ENCODE data around the gene HIVEP1. TPM values are rescaled to one million over a fixed set of nuclear protein-coding genes. Genes with fewer than 3 reads are reported as not detected.

The HIVEP1 gene
- total RNA-seq, 1 donor from 2014 or later: 27.8 TPM

DNA sequence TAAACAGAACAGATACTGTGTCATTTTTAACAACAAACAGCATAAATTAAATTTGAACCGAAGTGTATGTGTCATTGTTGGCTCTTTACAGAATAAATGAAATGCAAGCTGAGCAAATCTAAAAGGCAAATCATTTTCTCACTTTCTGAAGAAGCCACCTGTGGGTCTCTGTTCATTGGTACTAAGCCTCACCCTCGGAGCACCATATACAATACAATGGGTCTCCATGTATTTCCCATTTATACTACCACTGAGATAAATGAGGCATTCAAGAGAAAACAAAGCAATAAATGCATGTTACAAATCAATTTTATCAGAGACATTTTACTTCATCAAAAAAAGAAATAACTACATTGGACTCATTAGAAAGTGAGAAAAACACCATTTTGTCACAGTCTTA lies 38.9 kb upstream of the HIVEP1 start:
- no peaks in the 10 kb centered on the region for H3K36me3 Mint-ChIP-seq (ENCODE audit: unreplicated experiment)
- no peak overlapping the region for H3K4me3 Mint-ChIP-seq (ENCODE audit: unreplicated experiment)
- TF ChIP-seq, protein P1, sequence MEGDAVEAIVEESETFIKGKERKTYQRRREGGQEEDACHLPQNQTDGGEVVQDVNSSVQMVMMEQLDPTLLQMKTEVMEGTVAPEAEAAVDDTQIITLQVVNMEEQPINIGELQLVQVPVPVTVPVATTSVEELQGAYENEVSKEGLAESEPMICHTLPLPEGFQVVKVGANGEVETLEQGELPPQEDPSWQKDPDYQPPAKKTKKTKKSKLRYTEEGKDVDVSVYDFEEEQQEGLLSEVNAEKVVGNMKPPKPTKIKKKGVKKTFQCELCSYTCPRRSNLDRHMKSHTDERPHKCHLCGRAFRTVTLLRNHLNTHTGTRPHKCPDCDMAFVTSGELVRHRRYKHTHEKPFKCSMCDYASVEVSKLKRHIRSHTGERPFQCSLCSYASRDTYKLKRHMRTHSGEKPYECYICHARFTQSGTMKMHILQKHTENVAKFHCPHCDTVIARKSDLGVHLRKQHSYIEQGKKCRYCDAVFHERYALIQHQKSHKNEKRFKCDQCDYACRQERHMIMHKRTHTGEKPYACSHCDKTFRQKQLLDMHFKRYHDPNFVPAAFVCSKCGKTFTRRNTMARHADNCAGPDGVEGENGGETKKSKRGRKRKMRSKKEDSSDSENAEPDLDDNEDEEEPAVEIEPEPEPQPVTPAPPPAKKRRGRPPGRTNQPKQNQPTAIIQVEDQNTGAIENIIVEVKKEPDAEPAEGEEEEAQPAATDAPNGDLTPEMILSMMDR (IDR thresholded peaks at IDR 0.05): no peak
- H3K9me3 Mint-ChIP-seq (ENCODE audit: unreplicated experiment): no peaks in the 10 kb centered on the region
- no peak for DNase-seq (ENCODE audit: extremely low spot score, unreplicated experiment)
- peaks cover 35% of the 10 kb centered on the region for H3K4me1 Mint-ChIP-seq (ENCODE audit: unreplicated experiment)
- H3K27me3 Mint-ChIP-seq (ENCODE audit: unreplicated experiment): no peaks in the 10 kb centered on the region
- H3K27ac Mint-ChIP-seq (ENCODE audit: unreplicated experiment): no peak overlapping the region

DNA sequence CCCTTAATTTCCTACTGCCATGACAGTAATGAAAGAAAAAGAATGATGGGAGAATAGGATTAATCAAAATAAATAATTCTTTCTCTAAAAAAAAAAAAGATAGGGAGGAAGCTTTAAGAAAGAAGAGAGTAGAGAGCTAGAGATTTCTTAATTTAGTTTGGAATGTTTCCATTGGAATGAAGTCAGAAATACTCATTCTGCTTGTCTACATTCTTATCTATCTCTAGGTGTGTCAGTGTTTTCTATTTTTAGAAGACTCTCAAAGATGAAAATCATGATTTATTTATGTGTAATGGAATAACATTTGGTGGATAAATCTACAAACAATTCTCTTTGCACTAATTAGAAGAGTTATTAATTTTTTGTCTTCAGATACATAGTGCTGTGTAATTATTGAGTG lies 38.0 kb upstream of the HIVEP1 start:
- H3K4me3 Mint-ChIP-seq (ENCODE audit: unreplicated experiment): no peak overlapping the region
- no peak for DNase-seq (ENCODE audit: extremely low spot score, unreplicated experiment)
- TF ChIP-seq, protein P1 (IDR thresholded peaks at IDR 0.05): no peak
- H3K4me1 Mint-ChIP-seq (ENCODE audit: unreplicated experiment): peaks cover 33% of the 10 kb centered on the region
- no peaks in the 10 kb centered on the region for H3K27me3 Mint-ChIP-seq (ENCODE audit: unreplicated experiment)
- no peaks in the 10 kb centered on the region for H3K9me3 Mint-ChIP-seq (ENCODE audit: unreplicated experiment)
- no peaks in the 10 kb centered on the region for H3K36me3 Mint-ChIP-seq (ENCODE audit: unreplicated experiment)
- no peak overlapping the region for H3K27ac Mint-ChIP-seq (ENCODE audit: unreplicated experiment)

DNA sequence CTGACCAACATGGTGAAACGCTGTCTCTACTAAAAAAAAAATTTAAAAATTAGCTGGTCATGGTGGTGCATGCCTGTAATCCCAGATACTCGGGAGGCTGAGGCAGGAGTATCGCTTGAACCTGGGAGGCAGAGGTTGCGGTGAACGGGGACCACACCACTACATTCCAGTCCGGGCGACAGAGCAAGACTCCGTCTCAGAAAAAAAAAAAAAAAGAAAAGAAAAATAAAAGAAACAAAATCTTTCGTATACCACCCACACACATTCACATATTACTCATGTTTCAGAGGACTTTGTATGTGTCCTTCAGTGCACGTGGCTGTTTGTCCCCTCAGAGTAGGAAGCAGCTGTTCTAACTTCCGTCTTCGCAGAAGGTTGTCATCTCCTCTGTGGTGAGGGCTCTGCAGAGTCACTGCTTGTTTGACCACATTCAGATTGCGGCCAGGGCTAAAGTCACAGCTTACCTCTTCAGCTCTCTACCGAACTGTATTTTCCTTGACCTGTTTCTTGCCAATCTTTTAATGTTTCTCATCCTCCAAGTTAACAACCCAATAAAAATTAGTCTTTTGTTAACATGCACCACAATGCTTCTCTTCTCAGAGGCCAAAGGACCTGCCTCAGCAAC lies 36.6 kb upstream of the HIVEP1 start:
- TF ChIP-seq, protein P1 (IDR thresholded peaks at IDR 0.05): no peak
- H3K4me1 Mint-ChIP-seq (ENCODE audit: unreplicated experiment): peaks cover 29% of the 10 kb centered on the region
- no peaks in the 10 kb centered on the region for H3K36me3 Mint-ChIP-seq (ENCODE audit: unreplicated experiment)
- DNase-seq (ENCODE audit: extremely low spot score, unreplicated experiment): no peak
- H3K27me3 Mint-ChIP-seq (ENCODE audit: unreplicated experiment): no peaks in the 10 kb centered on the region
- no peak overlapping the region for H3K27ac Mint-ChIP-seq (ENCODE audit: unreplicated experiment)
- no peak overlapping the region for H3K4me3 Mint-ChIP-seq (ENCODE audit: unreplicated experiment)
- H3K9me3 Mint-ChIP-seq (ENCODE audit: unreplicated experiment): no peaks in the 10 kb centered on the region

DNA sequence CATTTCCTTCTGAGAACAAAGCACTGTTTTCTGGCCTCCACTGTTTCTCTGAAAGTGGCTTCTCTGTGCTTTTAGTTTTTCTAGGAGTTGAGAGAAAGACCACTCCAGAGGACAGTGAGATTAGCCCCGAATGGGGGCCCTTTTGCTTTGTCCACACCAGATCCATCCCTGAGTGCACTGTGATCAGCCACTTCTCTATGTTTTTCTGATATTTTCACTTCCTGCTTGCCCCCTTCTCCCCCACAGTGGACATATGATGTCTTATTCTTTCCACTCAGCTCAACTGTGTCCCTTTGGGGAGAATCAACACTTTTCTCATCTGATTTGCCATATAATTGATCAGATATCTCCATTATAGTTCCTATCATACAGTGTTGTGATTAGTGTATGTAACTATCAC lies 35.6 kb upstream of the HIVEP1 start:
- Mint-ChIP-seq H3K4me1 (ENCODE audit: unreplicated experiment) (peaks cover 20% of the 10 kb centered on the region), H3K4me3 (ENCODE audit: unreplicated experiment) (no peak overlapping the region), H3K27ac (ENCODE audit: unreplicated experiment) (no peak overlapping the region), H3K9me3 (ENCODE audit: unreplicated experiment) (no peaks in the 10 kb centered on the region), H3K27me3 (ENCODE audit: unreplicated experiment) (no peaks in the 10 kb centered on the region), H3K36me3 (ENCODE audit: unreplicated experiment) (no peaks in the 10 kb centered on the region)
- TF ChIP-seq, protein P1 (IDR thresholded peaks at IDR 0.05): no peak
- DNase-seq (ENCODE audit: extremely low spot score, unreplicated experiment): no peak

DNA sequence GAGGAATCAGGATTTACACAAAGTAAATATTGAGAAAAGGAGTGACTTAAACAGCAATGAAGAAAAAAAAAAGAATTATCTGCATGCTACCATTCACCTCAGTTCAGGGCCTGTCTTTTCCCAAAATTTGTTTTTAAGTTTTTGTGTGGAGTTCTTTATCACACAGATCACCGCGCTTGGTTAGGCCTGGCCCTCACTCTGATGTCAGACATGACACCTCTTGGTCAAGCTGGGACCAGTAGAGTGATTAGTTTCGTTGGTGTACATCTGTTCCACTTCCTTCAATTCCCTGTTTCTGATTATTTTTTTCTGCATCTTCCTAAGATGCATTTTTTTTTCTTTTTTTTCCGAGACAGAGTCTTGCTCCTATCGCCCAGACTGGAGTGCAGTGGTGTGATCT lies 34.9 kb upstream of the HIVEP1 start:
- no peak overlapping the region for H3K4me3 Mint-ChIP-seq (ENCODE audit: unreplicated experiment)

More for the DNA sequence above, 34.9 kb upstream of the HIVEP1 start:
- DNase-seq (ENCODE audit: extremely low spot score, unreplicated experiment): no peak
- no peaks in the 10 kb centered on the region for H3K36me3 Mint-ChIP-seq (ENCODE audit: unreplicated experiment)
- H3K27me3 Mint-ChIP-seq (ENCODE audit: unreplicated experiment): no peaks in the 10 kb centered on the region
- TF ChIP-seq, protein P1 (IDR thresholded peaks at IDR 0.05): no peak
- no peak overlapping the region for H3K27ac Mint-ChIP-seq (ENCODE audit: unreplicated experiment)
- H3K4me1 Mint-ChIP-seq (ENCODE audit: unreplicated experiment): peaks cover 17% of the 10 kb centered on the region
- no peaks in the 10 kb centered on the region for H3K9me3 Mint-ChIP-seq (ENCODE audit: unreplicated experiment)
